OCI-LY1 (cell line): ENCODE results near the gene LRRC1.

ENCODE experiments used
- H2AFZ ChIP-seq: fragments of 200-600 bp; sonication (generic), shearing (Covaris generic); 2 replicates; pipeline ENCODE4 v1.6.0; 2014; ENCODE audit warnings: antibody characterized with exemption, mild to moderate bottlenecking, low read length
- H3F3A ChIP-seq: fragments of 200-600 bp; sonication (generic), shearing (Covaris generic); 2 replicates; pipeline ENCODE4 v1.6.0; 2014; ENCODE audit warnings: mild to moderate bottlenecking, antibody characterized with exemption, low read length, moderate library complexity; ENCODE audit not compliant: insufficient read depth
- H3K27ac ChIP-seq: fragments of 200-600 bp; sonication (generic); 2 replicates; pipeline ENCODE4 v1.5.1; 2014; ENCODE audit warnings: low read length, mixed run types, mild to moderate bottlenecking, low read depth; ENCODE audit not compliant: poor library complexity, severe bottlenecking
- H3K27me3 ChIP-seq: fragments of 200-600 bp; sonication (generic); 2 replicates; pipeline ENCODE4 v1.6.0; 2014; ENCODE audit warnings: antibody characterized with exemption, mild to moderate bottlenecking, low read length, moderate library complexity; ENCODE audit not compliant: insufficient read depth
- H3K36me3 ChIP-seq: fragments of 200-600 bp; sonication (generic); 2 replicates; pipeline ENCODE4 v1.6.1; 2014; ENCODE audit warnings: mild to moderate bottlenecking, antibody characterized with exemption, low read length, moderate library complexity, mixed read lengths; ENCODE audit not compliant: insufficient read depth
- H3K4me1 ChIP-seq: fragments of 200-600 bp; sonication (generic); 2 replicates; pipeline ENCODE4 v1.5.1; 2014; ENCODE audit warnings: mild to moderate bottlenecking, low read length, moderate library complexity; ENCODE audit not compliant: insufficient read depth, severe bottlenecking
- H3K4me2 ChIP-seq: fragments of 200-600 bp; sonication (generic), shearing (Covaris generic); 2 replicates; pipeline ENCODE4 v1.6.1; 2014; ENCODE audit warnings: low read length
- H3K4me3 ChIP-seq: fragments of 200-600 bp; sonication (generic); 2 replicates; pipeline ENCODE4 v1.5.1; 2014; ENCODE audit warnings: low read length, low read depth, mild to moderate bottlenecking, mixed read lengths; ENCODE audit not compliant: poor library complexity, severe bottlenecking
- H3K79me2 ChIP-seq: fragments of 200-600 bp; shearing (Covaris generic); 2 replicates; pipeline ENCODE4 v1.6.1; 2016; ENCODE audit warnings: mixed run types, low read length, mixed read lengths; ENCODE audit not compliant: insufficient read depth
- H3K9ac ChIP-seq: fragments of 200-600 bp; sonication (generic), shearing (Covaris generic); 2 replicates; pipeline ENCODE4 v1.6.1; 2014; ENCODE audit warnings: mild to moderate bottlenecking, low read length, mixed read lengths
- H3K9me2 ChIP-seq: fragments of 200-600 bp; sonication (generic), shearing (Covaris generic); 2 replicates; pipeline ENCODE4 v1.6.1; 2014; ENCODE audit warnings: low read depth, mild to moderate bottlenecking, low read length, mixed read lengths
- H3K9me3 ChIP-seq: fragments of 200-600 bp; shearing (Covaris generic); 2 replicates; pipeline ENCODE4 v1.6.1; 2014; ENCODE audit warnings: low read length, mixed read lengths
- H4K20me1 ChIP-seq: fragments of 200-600 bp; sonication (generic), shearing (Covaris generic); 2 replicates; pipeline ENCODE4 v1.6.0; 2016; ENCODE audit warnings: mild to moderate bottlenecking, low read length; ENCODE audit not compliant: insufficient read depth
- EZH2 ChIP-seq: fragments of 200-600 bp; sonication (generic), shearing (Covaris generic); IDR thresholded peaks from 2 replicates; pipeline ENCODE4 v1.8.0; 2017; ENCODE audit warnings: borderline replicate concordance, mixed run types, mild to moderate bottlenecking, antibody characterized with exemption, low read length, moderate library complexity, mixed read lengths
- TF ChIP-seq, protein P1 (sequence below): fragments of 200-600 bp; sonication (generic), shearing (Covaris generic); IDR thresholded peaks from 2 replicates; pipeline ENCODE4 v1.5.1; 2017; ENCODE audit warnings: mild to moderate bottlenecking, antibody characterized with exemption, low read length, moderate library complexity, mixed read lengths

The LRRC1 gene

DNA sequence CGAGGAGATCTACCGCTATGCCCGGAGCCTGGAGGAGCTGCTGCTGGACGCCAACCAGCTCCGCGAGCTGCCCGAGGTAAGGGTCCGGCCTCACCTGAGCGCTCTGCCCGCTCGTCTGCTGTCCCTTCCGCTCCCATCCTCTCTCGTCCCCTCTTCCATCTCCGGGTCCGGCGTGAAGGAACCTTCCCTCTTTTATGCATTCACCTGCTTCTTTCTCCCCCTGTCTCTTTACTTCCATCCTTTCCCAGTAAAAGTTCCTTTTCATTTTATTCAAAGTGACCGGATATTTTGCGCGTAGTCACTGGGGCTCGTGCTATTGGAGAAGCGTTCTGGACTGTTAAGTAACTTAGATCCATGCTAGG lies 516 bp downstream of the LRRC1 start:
- no peak overlapping the region for H3K27ac ChIP-seq
- no peak for TF ChIP-seq EZH2
- TF ChIP-seq, protein P1, sequence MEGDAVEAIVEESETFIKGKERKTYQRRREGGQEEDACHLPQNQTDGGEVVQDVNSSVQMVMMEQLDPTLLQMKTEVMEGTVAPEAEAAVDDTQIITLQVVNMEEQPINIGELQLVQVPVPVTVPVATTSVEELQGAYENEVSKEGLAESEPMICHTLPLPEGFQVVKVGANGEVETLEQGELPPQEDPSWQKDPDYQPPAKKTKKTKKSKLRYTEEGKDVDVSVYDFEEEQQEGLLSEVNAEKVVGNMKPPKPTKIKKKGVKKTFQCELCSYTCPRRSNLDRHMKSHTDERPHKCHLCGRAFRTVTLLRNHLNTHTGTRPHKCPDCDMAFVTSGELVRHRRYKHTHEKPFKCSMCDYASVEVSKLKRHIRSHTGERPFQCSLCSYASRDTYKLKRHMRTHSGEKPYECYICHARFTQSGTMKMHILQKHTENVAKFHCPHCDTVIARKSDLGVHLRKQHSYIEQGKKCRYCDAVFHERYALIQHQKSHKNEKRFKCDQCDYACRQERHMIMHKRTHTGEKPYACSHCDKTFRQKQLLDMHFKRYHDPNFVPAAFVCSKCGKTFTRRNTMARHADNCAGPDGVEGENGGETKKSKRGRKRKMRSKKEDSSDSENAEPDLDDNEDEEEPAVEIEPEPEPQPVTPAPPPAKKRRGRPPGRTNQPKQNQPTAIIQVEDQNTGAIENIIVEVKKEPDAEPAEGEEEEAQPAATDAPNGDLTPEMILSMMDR = no peak
- H3K4me2 ChIP-seq = peak overlapping the region; percentile 77
- no peaks in the 10 kb centered on the region for H3K79me2 ChIP-seq
- H3K9me3 ChIP-seq = no peaks in the 10 kb centered on the region
- H3K36me3 ChIP-seq = no peaks in the 10 kb centered on the region; the same call in 1 of the 2 replicates
- H4K20me1 ChIP-seq = no peaks in the 10 kb centered on the region
- H3K9me2 ChIP-seq = no peaks in the 10 kb centered on the region
- H3K4me3 ChIP-seq = peak overlapping the region; percentile 72
- H3F3A ChIP-seq = 0 out of 2 replicates have a peak, but pooled peaks cover 3% of the 10 kb centered on the region
- H3K9ac ChIP-seq = peak overlapping the region; percentile 66
- no peak overlapping the region for H2AFZ ChIP-seq
- peaks cover 25% of the 10 kb centered on the region for H3K4me1 ChIP-seq
- H3K27me3 ChIP-seq = no peaks in the 10 kb centered on the region

DNA sequence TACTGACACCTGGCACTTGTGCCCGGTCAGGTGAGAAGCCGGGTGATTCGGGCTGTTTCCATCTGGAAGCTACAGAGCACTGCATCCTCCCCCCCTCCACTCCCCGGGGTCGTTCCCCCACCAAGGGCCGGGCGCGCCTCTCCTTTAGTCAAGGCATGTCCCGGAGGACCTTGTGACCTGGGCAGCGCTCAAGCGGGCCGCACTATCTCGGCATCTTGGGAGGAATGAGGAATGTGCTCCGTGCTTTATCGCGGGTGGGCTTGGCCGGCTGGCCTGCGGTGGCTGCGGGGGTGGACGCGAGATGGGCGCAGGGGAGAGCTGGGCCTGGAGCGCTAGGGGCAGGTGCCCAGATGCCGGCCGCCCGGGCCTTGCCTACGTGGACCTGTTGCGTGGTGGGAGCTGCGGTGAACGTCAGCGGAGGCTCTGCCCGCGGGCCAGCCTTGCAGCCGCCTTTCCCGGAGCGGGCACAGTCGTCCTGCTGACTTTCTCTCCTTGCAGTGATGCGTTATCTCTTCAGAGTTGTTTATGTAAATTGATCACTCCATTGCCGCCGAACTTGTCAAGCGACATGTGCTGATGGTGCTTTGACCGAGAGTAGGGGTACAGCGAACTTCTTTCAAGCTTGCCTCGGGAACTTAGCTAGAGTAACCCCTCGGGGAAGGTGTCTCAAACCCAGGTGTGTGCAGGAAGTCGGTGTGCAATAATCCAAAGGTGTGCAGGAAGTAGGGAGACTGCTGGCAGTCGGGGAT lies 1.1 kb downstream of the LRRC1 start:
- H4K20me1 ChIP-seq = no peaks in the 10 kb centered on the region
- H3K4me3 ChIP-seq = peak overlapping the region; percentile 72
- no peak overlapping the region for H2AFZ ChIP-seq
- no peaks in the 10 kb centered on the region for H3K27me3 ChIP-seq
- no peaks in the 10 kb centered on the region for H3K9me3 ChIP-seq
- no peaks in the 10 kb centered on the region for H3K79me2 ChIP-seq
- peak overlapping the region; percentile 77 for H3K4me2 ChIP-seq
- 0 out of 2 replicates have a peak, but pooled peaks cover 3% of the 10 kb centered on the region for H3F3A ChIP-seq
- peak overlapping the region; percentile 66; the same call in 1 of the 2 replicates for H3K9ac ChIP-seq
- no peak overlapping the region for H3K27ac ChIP-seq
- no peak for TF ChIP-seq EZH2
- TF ChIP-seq, protein P1 = no peak
- H3K4me1 ChIP-seq = peaks cover 25% of the 10 kb centered on the region
- H3K36me3 ChIP-seq = no peaks in the 10 kb centered on the region; the same call in 1 of the 2 replicates
- no peaks in the 10 kb centered on the region for H3K9me2 ChIP-seq

DNA sequence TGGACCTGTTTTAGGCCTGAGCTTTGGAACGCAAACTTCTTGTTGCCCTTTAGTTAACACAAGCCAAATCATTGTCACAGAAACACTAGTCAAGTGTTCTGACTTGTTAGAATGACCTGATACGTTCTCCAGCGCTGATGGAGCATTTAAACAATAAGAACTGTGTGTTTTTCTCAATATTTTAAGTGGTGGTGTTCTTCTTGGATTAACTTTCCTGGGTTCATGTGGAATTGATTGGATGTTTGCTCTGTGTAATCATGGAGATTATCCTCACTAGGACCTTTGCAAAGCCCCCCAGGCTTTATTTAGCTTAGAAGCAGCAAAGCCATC lies 1.6 kb downstream of the LRRC1 start:
- H3K9ac ChIP-seq = peak overlapping the region; percentile 66; the same call in 1 of the 2 replicates

More for the DNA sequence above, 1.6 kb downstream of the LRRC1 start:
- no peak for TF ChIP-seq EZH2
- TF ChIP-seq, protein P1 = no peak
- Histone ChIP-seq H3K27me3 (no peaks in the 10 kb centered on the region), H4K20me1 (no peaks in the 10 kb centered on the region), H3K4me1 (peaks cover 25% of the 10 kb centered on the region), H3K4me3 (peak overlapping the region; percentile 72), H3K79me2 (no peaks in the 10 kb centered on the region), H3K9me3 (no peaks in the 10 kb centered on the region), H3K27ac (no peak overlapping the region), H3K36me3 (no peaks in the 10 kb centered on the region; the same call in 1 of the 2 replicates), H3K9me2 (no peaks in the 10 kb centered on the region), H3F3A (0 out of 2 replicates have a peak, but pooled peaks cover 3% of the 10 kb centered on the region), H2AFZ (no peak overlapping the region), H3K4me2 (peak overlapping the region; percentile 77)
